NCI-H1436 treated with DMSO at 0.1 percent for 48 hours (cell line): ENCODE data around the gene RPL7A.

ENCODE experiments used
- DNase-seq: peaks from one replicate; lab custom pipeline; 2025; lab: John Stamatoyannopoulos, UW

Gene RPL7A

DNA sequence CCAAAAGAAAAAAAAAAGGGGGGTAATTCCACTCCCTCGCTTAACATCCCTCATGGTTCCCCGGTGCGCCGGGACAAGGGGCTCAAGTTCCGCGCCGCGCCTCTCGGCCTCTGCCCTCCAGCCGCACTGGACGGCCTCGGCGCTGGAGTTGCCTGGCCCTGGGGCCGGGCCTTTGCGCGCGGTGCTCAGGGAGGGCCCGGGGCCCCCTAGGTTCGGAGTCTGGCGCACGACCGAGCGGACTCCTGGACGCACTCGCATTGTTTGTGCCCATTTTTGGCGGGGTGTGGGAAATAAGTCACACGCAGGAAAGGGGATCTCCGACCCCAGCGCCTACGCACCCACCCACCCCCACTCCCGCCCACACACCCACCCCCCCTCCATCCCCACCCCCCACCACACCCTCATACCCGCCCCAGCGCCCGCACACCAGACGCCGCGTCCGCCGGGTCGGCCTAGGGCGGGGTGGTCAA is 468 bp upstream of the RPL7A start:
- DNase-seq: no peak

- DNase-seq: no peak
These were observed 928 bp downstream of the RPL7A start for GRCh38 chr9:133348718-133349573.

GRCh38 chr9:133349965-133350616 is 2.1 kb downstream of the RPL7A start:
- no peak for DNase-seq

- no peak for DNase-seq
These were observed 3.5 kb downstream of the RPL7A start for GRCh38 chr9:133351526-133351907.

DNA sequence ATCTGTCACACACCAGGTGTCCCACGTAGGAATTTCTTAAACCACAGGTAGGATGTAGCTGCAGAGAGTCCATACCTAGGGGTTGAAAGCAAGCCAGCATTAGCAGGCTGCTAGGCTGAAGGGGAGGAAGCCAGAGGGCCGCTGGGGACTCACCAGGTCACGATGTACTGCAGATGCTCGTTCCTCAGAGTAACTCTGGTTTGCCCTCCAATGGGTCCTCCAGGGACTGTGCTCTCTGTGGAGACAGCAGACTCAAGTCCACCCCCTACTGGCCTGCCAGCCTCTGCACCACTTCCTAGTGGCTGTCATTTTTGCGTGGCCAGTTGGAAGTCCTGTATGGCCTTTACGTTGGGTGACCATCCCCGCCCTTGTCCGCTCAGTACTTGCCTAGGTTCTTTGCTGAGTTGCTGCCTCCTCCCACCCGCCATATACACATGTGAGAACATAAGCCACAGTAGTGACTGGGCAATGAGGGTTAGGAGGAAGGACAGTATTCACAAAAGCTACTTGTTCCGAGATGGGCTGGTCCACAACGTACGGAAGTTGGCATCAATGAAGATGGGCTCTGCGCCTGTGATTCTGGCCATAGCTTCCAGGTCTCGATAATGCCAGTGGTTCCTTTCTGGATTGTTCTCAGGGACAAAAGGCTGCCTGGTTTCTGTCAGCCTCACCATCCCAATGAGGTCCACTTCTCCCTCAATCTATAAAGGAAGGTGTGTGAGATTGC is 4.1 kb downstream of the RPL7A start:
- DNase-seq: no peak

DNA sequence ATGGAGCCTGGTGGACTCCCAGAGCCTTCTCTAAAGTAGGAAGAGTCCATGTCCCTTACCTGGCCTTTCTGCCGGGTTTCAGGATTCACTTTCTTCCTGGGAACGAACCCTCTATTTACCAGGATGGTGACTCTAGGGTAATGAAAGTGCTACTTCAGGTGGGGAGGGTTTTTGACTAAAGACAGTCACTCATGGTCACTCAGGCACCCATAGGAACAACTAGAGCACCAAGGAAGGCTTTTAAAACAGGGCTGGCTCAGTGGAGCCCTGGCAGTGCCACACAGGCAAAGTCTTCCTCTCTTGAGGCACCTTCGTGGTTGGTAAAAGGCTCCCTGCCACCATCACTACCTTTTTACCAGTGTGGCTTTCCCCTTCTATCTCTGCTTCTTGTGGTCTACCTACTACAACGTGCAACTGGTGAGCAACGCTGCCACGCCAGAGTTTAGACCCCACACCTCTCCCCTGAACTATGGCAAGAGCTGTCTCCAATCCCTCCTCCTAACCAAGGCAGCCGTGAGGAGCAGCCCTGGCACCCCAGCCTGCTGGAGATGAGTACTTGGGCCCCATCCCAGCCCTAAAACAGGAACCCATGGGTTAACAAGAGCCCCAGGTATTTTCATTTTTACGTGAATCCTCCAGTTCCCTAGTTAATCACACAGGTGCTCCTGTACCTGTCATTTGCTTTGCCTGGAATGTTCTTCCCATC is 4.8 kb downstream of the RPL7A start:
- DNase-seq: no peak

- DNase-seq: no peak
These were observed 5.5 kb downstream of the RPL7A start for GRCh38 chr9:133353548-133353947.

DNA sequence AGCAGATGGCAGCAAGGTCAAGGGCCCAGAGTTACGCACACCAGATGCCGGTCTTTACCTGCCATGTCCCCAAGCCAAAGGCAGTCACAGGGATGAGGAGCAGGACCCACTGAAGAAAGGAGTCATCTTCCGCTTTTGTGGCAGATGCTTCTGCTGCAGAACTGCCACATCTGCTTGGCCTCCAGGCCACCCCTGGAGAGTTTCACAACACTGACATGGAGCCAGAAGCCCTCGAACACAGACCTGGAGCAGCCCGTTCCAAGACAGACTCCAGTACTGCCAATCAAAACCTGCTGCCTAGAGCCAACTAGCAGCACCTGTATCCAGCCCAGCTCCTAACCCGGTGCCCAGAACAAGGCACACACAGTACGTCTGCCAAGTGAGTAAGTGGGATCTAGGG is 6.7 kb downstream of the RPL7A start:
- DNase-seq: no peak

DNA sequence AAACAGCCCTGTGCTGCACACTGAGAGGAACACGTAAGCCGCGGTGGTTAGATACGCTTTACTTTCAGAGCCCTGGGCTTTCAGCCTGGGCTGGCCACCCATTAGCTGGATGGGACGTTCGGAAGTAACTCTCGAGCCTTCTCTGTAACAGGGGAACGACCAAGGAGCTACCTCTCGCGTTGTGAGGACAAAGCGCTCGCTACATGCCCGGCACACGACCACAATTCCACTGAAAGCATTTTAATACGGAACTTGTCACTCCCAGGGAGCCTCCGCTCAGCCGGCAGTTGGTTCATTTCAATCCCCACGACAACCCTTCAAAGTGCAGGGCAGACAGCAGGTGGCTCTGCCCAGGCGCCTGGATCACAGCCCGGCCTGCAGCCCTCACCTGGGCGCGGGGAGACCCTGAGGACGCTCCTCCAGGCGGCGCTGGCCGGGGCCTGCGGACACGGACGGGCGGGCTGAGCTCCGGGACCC is 7.9 kb downstream of the RPL7A start:
- DNase-seq: no peak

- no peak for DNase-seq
These were observed 8.5 kb downstream of the RPL7A start, which contains the start of the genes SURF1 and SURF2 for GRCh38 chr9:133356391-133357091. TSS of gene SURF1 (minus strand) at chr9:133356487. CDS start at chr9:133356453, 34 bp downstream. TSS of gene SURF2 (plus strand) at chr9:133356550. CDS start at chr9:133356593, 43 bp downstream.

- no peak for DNase-seq
These were observed 9.6 kb downstream of the RPL7A start for GRCh38 chr9:133357656-133358055.

DNA sequence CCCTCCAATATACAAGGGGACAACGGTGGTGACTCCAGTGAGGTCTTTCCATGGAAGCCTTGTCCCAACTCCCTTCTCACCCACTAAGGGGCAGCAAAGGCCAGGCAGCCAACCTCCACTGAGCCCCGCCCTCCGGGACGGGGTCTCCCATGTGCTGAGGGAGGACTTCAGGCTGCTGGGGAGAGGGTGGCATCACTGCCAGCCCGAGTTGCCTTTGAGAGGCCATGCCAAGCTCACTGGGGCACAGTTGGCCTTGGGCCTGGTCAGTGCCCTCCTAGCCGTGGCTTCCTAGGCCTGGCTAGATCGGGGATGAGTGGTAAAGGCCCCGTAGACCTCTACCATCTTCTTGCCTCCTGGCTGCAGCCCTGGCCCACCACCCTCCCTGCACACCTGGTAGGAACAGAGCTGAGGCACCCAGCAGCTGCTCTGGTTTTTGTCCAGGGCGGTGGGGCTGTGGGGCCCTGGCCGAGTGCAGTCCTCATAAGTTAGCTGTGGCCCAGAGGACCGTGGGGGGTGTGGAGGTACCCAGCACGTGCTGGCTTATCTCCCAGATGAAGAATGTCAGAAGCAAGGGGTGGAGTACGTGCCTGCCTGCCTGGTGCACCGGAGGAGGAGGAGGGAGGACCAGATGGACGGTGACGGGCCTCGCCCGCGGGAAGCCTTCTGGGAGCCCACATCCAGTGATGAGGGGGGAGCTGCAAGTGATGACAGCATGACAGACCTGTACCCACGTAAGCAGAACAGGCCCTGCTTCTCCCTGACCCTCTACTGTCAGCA is 11.6 kb downstream of the RPL7A start:
- no peak for DNase-seq

GRCh38 chr9:133360400-133361393 is 12.7 kb downstream of the RPL7A start:
- no peak for DNase-seq

DNA sequence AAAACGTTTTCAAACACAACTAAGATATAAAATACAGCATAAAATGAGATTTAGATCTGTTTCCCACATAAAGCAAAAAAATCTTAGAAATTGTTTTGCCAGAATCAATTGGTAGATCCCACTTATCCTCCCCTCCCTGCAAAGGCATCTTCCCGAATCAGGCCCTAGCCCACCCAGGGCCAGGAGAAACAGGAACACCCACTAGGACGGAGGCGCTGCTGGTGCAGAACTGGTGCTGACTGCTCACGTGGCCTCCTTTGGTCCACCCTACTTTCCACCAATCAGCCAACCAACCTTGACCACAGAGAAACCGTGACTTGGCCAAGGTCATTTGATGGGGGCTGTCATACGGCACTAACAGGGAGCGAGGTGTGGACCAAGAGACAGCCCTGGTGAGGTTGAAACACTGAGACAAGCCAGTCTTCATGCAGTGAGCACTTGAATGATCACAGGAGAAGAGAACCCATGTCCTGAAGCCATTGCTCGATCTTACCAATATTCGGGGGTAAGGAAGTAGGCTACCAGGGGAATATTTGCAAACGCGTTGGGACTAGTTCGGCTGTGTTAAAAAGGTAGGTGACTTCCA is 13.6 kb downstream of the RPL7A start:
- no peak for DNase-seq

DNA sequence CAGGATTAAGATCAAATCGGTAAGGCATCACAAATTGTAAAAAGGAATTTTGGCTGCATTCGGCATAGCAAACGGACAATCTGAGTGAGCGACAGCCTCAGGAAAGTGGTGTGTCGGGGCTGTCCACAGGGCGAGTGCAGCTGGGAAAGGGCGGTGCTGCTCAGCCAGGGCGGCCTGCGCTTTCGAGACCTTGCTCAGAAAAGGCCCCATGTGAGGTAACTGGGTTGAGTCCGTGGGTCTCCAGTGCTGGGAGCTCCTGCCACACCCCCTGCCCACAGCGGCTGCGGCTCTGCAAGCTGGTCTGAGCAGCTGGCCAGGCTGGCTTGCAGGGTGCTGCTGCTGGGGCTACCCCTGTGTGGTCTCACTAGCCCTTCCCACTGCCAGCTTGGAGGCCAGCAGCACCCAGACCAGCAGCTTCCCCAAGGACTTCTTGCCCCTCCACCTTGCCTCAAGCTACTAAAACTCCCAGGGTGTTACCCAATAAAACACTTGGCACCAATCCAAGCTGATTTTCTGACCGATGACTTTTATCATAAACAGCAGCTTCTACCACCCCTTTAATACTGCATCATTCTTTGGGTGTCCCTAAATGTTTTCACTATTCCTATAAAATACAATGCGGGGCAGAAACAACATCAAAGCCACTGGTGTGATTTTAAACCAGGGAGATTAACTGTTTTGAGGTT is 14.5 kb downstream of the RPL7A start:
- DNase-seq: no peak

- DNase-seq: no peak
These were observed 18.4 kb downstream of the RPL7A start for GRCh38 chr9:133366435-133366834.

DNA sequence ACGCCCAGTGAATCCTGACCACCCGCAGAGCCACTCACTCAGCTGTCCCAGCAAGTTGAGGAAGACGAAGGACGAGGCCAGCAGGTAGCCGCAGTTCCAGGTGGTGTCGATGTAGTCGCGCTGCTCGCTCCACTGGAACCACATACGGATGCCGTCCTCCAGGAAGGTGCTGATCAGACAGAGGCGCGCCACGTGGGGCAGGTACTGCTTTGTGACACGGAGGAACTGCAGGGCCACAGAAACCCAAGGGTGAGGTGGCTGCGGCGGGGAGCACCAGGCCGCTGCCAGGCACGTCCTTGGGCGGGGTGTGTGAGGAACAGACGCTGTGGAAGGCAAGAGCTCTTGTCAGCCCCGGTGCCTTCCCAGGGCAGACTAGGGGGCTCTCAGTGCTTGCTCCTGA is 19.2 kb downstream of the RPL7A start:
- DNase-seq: no peak

- no peak for DNase-seq
These were observed 19.8 kb downstream of the RPL7A start for GRCh38 chr9:133367778-133368177.
